RWPE2 (cell line): Measurements from ENCODE around the gene TNN.
A peak's percentile ranks its signal among the peaks of the same experiment; 100 is the strongest.

ENCODE experiments used
- ATAC-seq: fragments of 200-7000 bp; cut with Tn5 transposase; 3 replicates; pipeline ENCODE4 v1.9.1; 2021; ENCODE audit warnings: low read depth
- DNase-seq: peaks from one replicate; pipeline ENCODE4 v3.0.0-alpha.2; 2020; ENCODE audit warnings: low spot score
- H3K27ac ChIP-seq: fragments of 450-650 bp; 2 replicates; pipeline ENCODE4 v1.5.1; 2017; ENCODE audit warnings: mild to moderate bottlenecking; ENCODE audit not compliant: poor library complexity, severe bottlenecking
- H3K27me3 ChIP-seq: fragments of 250-450 bp; sonication (Bioruptor Pico); 2 replicates; pipeline ENCODE4 v1.5.1; 2021; ENCODE audit warnings: mild to moderate bottlenecking, moderate library complexity; ENCODE audit not compliant: insufficient read depth, poor library complexity, severe bottlenecking
- H3K36me3 ChIP-seq: fragments of 250-450 bp; sonication (Bioruptor Pico); 2 replicates; pipeline ENCODE4 v1.5.1; 2020; ENCODE audit warnings: low read depth, mild to moderate bottlenecking, moderate library complexity
- H3K4me1 ChIP-seq: fragments of 250-450 bp; sonication (Bioruptor Pico); 2 replicates; pipeline ENCODE4 v1.5.1; 2021; ENCODE audit warnings: mild to moderate bottlenecking, moderate library complexity; ENCODE audit not compliant: insufficient read depth, poor library complexity, severe bottlenecking
- H3K4me3 ChIP-seq: fragments of 250-450 bp; sonication (Bioruptor Pico); 2 replicates; pipeline ENCODE4 v1.5.1; 2021; ENCODE audit warnings: mild to moderate bottlenecking, moderate library complexity; ENCODE audit not compliant: severe bottlenecking
- H3K9me3 ChIP-seq: fragments of 250-450 bp; sonication (Bioruptor Pico); 2 replicates; pipeline ENCODE4 v1.5.1; 2021; ENCODE audit warnings: mild to moderate bottlenecking, moderate library complexity; ENCODE audit not compliant: severe bottlenecking
- TF ChIP-seq, protein P1 (sequence below): fragments of 450-650 bp; IDR thresholded peaks from one replicate; pipeline ENCODE4 v1.5.1; 2017; ENCODE audit warnings: mild to moderate bottlenecking, moderate library complexity; ENCODE audit not compliant: poor library complexity, severe bottlenecking

Gene TNN

GRCh38 chr1:175174309-175175102 lies 106.9 kb downstream of the TNN start:
- no peak overlapping the region for H3K27ac ChIP-seq

DNA sequence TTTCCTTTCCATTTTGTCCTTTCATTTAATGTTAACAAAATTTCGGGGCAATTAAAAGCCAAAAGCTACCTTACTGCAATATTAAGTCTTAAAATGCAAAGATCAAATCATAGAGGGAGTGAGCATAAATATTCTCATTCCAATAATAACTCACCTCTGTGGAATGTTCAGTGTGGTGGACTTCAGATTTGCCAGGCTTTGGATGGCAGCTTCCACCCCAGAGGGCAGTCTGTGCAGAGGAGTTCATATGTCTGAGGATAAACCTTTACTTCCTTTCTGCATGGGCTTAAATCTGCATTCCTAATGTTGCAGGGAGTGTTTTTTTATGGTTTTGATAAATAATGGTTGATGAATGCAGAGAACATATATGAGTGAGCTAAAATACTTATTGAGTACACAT lies 108.6 kb downstream of the TNN start:
- Histone ChIP-seq H3K27me3 (no peaks in the 10 kb centered on the region), H3K9me3 (no peaks in the 10 kb centered on the region), H3K27ac (peak overlapping the region; percentile 19), H3K4me3 (no peak overlapping the region), H3K4me1 (peaks cover 22% of the 10 kb centered on the region), H3K36me3 (peaks cover 47% of the 10 kb centered on the region)
- DNase-seq (no peak), ATAC-seq (peak; percentile 86)
- TF ChIP-seq, protein P1, sequence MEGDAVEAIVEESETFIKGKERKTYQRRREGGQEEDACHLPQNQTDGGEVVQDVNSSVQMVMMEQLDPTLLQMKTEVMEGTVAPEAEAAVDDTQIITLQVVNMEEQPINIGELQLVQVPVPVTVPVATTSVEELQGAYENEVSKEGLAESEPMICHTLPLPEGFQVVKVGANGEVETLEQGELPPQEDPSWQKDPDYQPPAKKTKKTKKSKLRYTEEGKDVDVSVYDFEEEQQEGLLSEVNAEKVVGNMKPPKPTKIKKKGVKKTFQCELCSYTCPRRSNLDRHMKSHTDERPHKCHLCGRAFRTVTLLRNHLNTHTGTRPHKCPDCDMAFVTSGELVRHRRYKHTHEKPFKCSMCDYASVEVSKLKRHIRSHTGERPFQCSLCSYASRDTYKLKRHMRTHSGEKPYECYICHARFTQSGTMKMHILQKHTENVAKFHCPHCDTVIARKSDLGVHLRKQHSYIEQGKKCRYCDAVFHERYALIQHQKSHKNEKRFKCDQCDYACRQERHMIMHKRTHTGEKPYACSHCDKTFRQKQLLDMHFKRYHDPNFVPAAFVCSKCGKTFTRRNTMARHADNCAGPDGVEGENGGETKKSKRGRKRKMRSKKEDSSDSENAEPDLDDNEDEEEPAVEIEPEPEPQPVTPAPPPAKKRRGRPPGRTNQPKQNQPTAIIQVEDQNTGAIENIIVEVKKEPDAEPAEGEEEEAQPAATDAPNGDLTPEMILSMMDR, result no peak

More at GRCh38 chr1:175174309-175175102, 106.9 kb downstream of the TNN start:
- peaks cover 46% of the 10 kb centered on the region for H3K36me3 ChIP-seq
- TF ChIP-seq, protein P1, result no peak
- no peak overlapping the region for H3K4me3 ChIP-seq
- peaks cover 25% of the 10 kb centered on the region for H3K4me1 ChIP-seq
- no peaks in the 10 kb centered on the region for H3K9me3 ChIP-seq
- no peaks in the 10 kb centered on the region for H3K27me3 ChIP-seq
- no peak for DNase-seq
- no peak; the same call in 2 of the 3 replicates for ATAC-seq

DNA sequence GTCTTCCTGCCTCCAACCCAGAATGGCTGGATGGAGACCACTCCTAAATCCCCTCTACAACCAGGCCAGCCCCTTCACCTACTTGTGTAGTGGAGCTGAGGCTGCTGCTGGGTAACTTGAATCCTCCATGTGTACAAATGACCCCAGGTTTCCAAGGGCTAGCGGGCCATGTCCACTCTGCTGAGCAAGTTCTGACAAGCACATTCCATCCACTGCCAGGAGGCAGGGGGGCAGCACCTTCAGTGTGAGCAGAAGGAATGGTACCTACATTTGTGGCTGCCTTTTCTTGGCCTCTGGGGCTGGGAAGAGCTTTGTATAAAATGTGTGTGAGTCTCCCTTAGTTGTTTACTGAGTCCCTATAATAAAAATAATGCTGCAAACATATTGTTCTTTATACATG lies 110.4 kb downstream of the TNN start:
- ATAC-seq, result 0 out of 3 replicates have a peak, but pooled peaks have one; percentile 32
- TF ChIP-seq, protein P1, result no peak
- Histone ChIP-seq H3K9me3 (no peaks in the 10 kb centered on the region), H3K36me3 (peaks cover 40% of the 10 kb centered on the region), H3K4me3 (no peak overlapping the region), H3K27me3 (no peaks in the 10 kb centered on the region), H3K4me1 (peaks cover 22% of the 10 kb centered on the region), H3K27ac (no peak overlapping the region)
- no peak for DNase-seq

- Histone ChIP-seq H3K36me3 (peaks cover 37% of the 10 kb centered on the region), H3K4me1 (peaks cover 22% of the 10 kb centered on the region), H3K9me3 (no peaks in the 10 kb centered on the region), H3K27me3 (no peaks in the 10 kb centered on the region), H3K4me3 (no peak overlapping the region), H3K27ac (no peak overlapping the region)
- ATAC-seq (no peak), DNase-seq (no peak)
- TF ChIP-seq, protein P1, result no peak
Observed at GRCh38 chr1:175178456-175178855, 110.8 kb downstream of the TNN start.
